ENCODE data around the gene IL12RB1. TPM values are rescaled to one million over a fixed set of nuclear protein-coding genes. Genes with fewer than 3 reads are reported as not detected.

Gene IL12RB1
- total RNA-seq, 1 donor from 2014 or later: not detected

DNA sequence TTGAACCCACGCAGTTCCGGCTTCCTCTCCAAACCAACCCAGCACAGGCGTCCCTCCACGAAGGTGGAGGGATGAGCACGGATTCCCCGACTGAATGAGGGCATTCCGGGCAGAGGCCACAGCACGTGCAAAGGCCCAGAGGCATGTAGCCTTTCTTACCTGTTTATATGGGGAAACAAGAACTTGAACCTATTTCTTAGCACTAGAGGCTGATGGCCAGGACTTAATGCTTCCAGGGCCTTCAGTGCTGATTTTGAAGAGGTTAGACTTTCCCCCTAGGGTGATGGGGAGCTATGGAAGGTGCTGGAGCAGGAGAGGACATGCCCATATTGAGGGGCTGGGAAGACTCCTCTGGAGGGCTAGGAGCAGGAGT lies 12.9 kb upstream of the IL12RB1 start:
- Mint-ChIP-seq H3K4me1 (ENCODE audit: low read depth) (peaks cover 28% of the 10 kb centered on the region), H3K36me3 (ENCODE audit: low read depth) (no peaks in the 10 kb centered on the region), H3K27ac (ENCODE audit: unreplicated experiment) (no peak overlapping the region), H3K9me3 (ENCODE audit: low read depth) (no peaks in the 10 kb centered on the region), H3K4me3 (ENCODE audit: unreplicated experiment) (no peak overlapping the region), H3K27me3 (ENCODE audit: low read depth) (peaks cover 15% of the 10 kb centered on the region)
- DNase-seq (ENCODE audit: low spot score): no peak
- TF ChIP-seq, protein P1, sequence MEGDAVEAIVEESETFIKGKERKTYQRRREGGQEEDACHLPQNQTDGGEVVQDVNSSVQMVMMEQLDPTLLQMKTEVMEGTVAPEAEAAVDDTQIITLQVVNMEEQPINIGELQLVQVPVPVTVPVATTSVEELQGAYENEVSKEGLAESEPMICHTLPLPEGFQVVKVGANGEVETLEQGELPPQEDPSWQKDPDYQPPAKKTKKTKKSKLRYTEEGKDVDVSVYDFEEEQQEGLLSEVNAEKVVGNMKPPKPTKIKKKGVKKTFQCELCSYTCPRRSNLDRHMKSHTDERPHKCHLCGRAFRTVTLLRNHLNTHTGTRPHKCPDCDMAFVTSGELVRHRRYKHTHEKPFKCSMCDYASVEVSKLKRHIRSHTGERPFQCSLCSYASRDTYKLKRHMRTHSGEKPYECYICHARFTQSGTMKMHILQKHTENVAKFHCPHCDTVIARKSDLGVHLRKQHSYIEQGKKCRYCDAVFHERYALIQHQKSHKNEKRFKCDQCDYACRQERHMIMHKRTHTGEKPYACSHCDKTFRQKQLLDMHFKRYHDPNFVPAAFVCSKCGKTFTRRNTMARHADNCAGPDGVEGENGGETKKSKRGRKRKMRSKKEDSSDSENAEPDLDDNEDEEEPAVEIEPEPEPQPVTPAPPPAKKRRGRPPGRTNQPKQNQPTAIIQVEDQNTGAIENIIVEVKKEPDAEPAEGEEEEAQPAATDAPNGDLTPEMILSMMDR (IDR thresholded peaks at IDR 0.05): no peak

DNA sequence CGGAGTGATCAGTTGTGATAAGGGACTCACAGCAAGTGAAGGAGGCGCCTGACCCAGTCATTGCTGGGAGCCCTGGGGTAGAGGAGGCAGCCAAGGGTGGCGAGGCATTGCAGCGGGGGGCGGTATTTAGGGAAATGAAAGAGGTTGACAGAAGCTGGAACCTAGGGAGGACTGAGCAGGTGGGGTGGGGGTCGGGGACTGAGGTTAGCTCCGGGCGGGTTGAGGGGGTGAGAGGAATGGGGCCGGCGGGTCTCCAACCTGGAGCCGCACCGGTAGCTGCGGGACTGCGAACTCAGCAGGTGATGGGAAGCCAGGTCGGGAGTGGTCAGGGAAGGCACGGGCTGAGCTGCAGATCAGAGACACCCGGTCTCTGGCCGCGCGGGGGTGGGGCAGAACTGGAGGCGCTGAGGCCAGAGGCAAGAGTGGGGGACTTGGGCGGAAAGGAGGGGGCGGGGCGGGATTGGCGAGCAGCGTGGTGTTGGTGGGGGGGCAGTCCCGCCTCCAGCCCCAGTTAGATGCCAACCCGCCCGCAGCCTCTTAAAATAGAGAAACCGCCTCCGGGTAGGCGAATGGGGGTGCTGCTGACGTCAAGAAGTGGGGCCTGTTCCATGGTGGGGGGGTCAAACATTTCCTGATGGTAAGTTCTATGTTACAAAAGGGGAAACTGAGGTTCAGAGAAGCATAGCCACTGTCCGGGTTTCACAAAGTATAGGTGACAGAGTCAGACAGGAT lies 12.3 kb upstream of the IL12RB1 start:
- peaks cover 29% of the 10 kb centered on the region for H3K4me1 Mint-ChIP-seq (ENCODE audit: low read depth)
- no peak overlapping the region for H3K27ac Mint-ChIP-seq (ENCODE audit: unreplicated experiment)
- DNase-seq (ENCODE audit: low spot score): no peak
- TF ChIP-seq, protein P1 (IDR thresholded peaks at IDR 0.05): no peak
- H3K9me3 Mint-ChIP-seq (ENCODE audit: low read depth): no peaks in the 10 kb centered on the region
- peak overlapping the region; percentile 16 for H3K4me3 Mint-ChIP-seq (ENCODE audit: unreplicated experiment)
- peaks cover 15% of the 10 kb centered on the region for H3K27me3 Mint-ChIP-seq (ENCODE audit: low read depth)
- no peaks in the 10 kb centered on the region for H3K36me3 Mint-ChIP-seq (ENCODE audit: low read depth)

DNA sequence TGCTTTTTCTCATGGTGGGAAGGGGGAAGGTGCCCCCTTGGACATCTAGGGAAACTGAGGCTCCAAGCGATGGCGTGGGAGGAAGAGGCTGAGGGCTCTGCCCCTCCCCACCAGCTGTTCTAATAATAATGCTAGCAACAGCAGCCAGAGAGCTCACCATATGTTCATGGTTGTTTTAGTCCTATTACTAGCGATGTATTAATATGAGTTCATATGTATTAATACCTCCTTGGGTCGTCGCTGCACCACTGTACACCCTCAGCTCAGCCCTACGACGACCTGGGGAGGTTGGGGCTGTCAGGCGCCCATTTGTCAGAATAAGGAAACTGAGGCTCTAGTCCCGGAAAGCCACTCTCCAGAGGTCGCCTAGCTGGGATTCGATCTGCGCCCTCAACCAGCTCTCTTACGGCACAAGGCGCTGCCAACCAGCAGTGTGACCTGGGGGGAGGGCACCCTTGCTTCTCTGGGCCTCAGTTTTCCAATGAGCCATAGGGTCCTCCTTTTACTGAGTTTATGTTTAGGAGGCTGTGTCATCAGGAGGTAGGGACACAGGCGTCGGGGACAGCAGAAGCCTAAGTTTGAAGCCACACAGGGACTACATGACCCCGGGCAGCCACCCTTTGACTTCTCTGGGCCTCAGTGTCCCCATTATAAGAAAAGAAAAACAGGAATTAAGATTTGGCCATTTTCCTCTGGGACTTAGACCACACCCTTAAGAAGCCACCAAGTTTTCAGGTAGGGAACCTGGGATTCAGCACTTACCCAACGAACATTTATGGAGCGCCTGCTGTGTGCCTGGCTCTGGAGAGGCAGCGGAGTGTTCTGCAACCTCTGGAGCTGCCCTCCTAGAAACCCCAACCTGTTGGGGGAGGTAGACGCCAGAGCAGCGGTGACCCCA lies 11.5 kb upstream of the IL12RB1 start:
- Mint-ChIP-seq H3K9me3 (ENCODE audit: low read depth) (no peaks in the 10 kb centered on the region), H3K4me1 (ENCODE audit: low read depth) (peaks cover 27% of the 10 kb centered on the region), H3K27me3 (ENCODE audit: low read depth) (peaks cover 15% of the 10 kb centered on the region), H3K4me3 (ENCODE audit: unreplicated experiment) (peak overlapping the region; percentile 64), H3K27ac (ENCODE audit: unreplicated experiment) (no peak overlapping the region), H3K36me3 (ENCODE audit: low read depth) (no peaks in the 10 kb centered on the region)
- no peak for DNase-seq (ENCODE audit: low spot score)
- TF ChIP-seq, protein P1 (IDR thresholded peaks at IDR 0.05): no peak

DNA sequence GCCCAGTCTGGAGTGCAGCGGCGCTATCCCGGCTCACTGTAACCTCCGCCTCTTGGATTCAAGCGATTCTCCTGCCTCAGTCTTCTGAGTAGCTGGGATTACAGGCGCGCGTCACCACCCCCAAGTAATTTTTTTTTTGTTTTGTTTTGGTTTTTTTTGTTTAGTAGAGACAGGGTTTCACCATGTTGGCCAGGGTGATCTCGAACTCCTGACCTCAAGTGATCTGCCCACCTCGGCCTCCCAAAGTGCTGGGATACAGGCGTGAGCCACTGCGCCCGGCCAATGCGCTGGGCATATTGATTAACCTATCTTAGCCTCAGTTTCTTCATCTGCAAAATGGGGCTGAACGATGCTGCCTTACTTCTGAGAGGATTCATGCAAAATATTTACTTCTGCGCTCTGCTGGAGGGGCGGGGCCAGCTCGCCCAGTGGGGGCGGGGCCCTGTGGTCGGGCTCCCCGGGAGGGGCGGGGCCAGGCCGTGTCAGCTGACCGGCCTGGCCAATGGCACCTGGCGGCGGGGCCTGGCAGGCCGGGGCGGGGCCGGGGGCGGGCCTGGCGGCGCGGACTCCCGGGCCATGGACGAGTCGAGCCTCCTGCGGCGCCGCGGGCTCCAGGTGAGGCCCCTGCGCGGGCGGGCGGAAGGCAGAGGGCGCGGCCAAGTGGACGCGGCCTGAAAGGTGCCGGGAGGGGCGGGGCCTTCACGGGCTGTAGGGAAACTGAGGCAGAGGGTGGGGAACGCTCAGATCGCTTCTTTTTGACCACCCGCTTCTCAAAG lies 10.7 kb upstream of the IL12RB1 start, which contains the start of gene MAST3:
Gene MAST3 (plus strand): TSS at position 562 of the 776 bp plus-strand sequence. CDS start 15 bp downstream, at position 577.
- Mint-ChIP-seq H3K4me3 (ENCODE audit: unreplicated experiment) (peak within 1 kb of the TSS; percentile 64), H3K27me3 (ENCODE audit: low read depth) (peaks cover 15% of the 10 kb centered on the region), H3K9me3 (ENCODE audit: low read depth) (no peaks in the 10 kb centered on the region), H3K4me1 (ENCODE audit: low read depth) (peaks cover 27% of the 10 kb centered on the region), H3K27ac (ENCODE audit: unreplicated experiment) (no peak within 1 kb of the TSS), H3K36me3 (ENCODE audit: low read depth) (no peaks in the 10 kb centered on the region)
- no peak for DNase-seq (ENCODE audit: low spot score)
- TF ChIP-seq, protein P1 (IDR thresholded peaks at IDR 0.05): no peak

DNA sequence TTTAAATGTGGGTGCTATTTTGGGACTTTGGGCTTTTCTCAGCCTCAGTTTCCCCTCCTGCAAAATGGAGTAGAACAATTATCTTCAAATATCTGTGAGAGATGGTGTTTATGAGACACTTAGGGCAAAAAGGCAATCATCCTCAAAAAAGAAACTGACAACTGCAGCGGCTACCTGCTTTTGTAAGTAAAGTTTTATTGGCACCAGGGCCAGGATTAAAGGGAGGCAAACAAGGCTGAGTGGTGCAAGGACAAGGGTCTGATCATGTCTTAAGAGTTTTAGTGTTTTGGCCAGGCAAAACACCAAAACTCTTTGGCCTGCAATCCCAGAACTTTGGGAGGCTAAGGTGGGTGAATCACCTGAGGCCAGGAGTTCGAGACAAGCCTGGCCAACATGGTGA lies 9.5 kb upstream of the IL12RB1 start:
- Mint-ChIP-seq H3K9me3 (ENCODE audit: low read depth) (no peaks in the 10 kb centered on the region), H3K27me3 (ENCODE audit: low read depth) (peaks cover 15% of the 10 kb centered on the region), H3K27ac (ENCODE audit: unreplicated experiment) (no peak overlapping the region), H3K4me3 (ENCODE audit: unreplicated experiment) (no peak overlapping the region), H3K4me1 (ENCODE audit: low read depth) (peaks cover 27% of the 10 kb centered on the region), H3K36me3 (ENCODE audit: low read depth) (no peaks in the 10 kb centered on the region)
- TF ChIP-seq, protein P1 (IDR thresholded peaks at IDR 0.05): no peak
- DNase-seq (ENCODE audit: low spot score): no peak

All from chondrocyte (in vitro differentiated cells).